Measurements from ENCODE around the gene KRT40.

DNA sequence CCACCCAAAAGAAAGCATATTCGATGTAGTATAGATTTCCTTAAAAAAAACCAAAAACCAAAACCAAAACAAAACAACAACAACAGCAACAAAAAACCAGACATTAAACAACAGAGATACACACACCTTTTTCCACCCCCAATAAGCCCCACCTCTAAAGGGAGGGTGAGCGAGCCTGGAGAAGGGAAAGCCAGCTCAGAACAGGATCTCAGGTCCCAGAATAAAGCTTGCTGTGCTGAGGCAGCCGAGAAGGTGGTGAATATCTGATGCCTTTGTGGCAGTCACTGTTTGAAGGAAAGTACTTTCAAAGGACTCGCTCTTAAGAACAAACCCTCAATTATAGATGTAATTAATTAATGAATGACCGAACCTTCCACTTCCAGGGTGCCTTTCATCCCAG lies 47.1 kb downstream of the KRT40 start:
- TF ChIP-seq BHLHE40 (IDR thresholded peaks at IDR 0.05; ENCODE audit: borderline replicate concordance) (no peak), NFRKB (IDR thresholded peaks at IDR 0.05) (no peak), LEF1 (IDR thresholded peaks at IDR 0.05; ENCODE audit: borderline replicate concordance) (no peak), TARDBP (IDR thresholded peaks at IDR 0.05) (no peak)

All from HEK293T (cell line).